Epidermal melanocyte (primary cell): ENCODE results near the gene CAMK2A.

Experiments
- DNase-seq: peaks from one replicate; pipeline ENCODE4 v3.0.0; 2011; ENCODE audit warnings: low spot score; ENCODE audit not compliant: insufficient read length

CAMK2A gene

GRCh38 chr5:150316320-150316719, 26.7 kb upstream of the CAMK2A start:
- no peak for DNase-seq

DNA sequence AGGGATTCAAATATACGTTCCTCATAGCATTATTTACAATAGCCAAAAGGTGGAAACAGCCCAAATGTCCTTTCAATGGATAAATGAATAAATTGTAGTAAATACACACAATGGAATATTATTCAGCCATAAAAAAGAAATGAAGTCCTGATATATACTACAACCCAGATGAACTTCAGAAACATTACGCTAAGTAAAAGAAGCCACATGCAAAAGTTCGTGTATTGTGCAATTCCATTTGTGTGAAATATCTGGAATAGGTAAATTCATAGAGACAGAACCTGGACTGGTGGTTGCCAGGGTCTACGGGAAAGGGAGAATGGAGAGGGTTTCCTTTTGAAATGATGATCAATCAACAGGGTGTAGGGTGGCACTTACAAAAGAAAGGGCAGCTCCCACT, 25.7 kb upstream of the CAMK2A start:
- peak; percentile 1 for DNase-seq

- DNase-seq = no peak
Observed at GRCh38 chr5:150313921-150314716, 24.5 kb upstream of the CAMK2A start.

- no peak for DNase-seq
Observed at GRCh38 chr5:150313501-150313900, 23.9 kb upstream of the CAMK2A start.

GRCh38 chr5:150312518-150312917, 22.9 kb upstream of the CAMK2A start:
- DNase-seq = no peak

- DNase-seq = no peak
Observed at GRCh38 chr5:150311015-150311692, 21.6 kb upstream of the CAMK2A start.

DNA sequence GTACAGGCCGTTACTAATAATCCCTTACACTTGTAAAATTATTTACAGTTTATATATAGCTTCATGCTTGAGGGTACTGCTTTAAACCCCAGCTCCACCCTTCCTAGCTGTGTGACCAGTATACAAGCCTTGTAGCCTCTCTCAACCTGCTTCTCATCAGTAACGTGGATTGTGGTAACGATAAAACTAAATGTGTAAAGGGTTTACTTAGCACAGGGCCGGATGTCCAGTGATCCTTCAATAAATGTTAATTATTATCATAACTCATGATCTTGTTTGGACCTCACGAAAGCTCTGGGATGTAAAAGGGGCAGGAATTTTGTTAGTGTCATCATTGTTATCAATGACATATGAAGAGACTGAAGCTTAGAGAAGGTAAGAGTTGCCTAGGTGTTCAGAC, 20.7 kb upstream of the CAMK2A start:
- DNase-seq = no peak

DNA sequence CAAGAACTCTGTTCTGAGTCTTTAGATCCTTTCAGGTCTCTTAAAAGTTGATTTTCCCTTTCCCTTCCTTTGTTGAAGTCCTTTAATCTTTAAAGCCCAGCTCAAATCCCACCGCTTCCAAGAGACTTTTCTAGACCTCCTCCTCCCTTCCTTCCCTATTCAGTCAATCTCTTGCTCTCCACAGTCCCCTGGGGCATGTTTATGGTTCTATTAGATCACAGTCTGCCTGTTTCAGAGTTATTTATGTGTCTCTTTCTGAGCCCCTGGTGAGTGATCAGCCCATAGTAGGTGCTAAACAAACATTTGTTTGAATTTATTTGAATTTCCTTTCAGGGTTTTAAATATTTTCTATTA, 20.3 kb upstream of the CAMK2A start:
- no peak for DNase-seq

- no peak for DNase-seq
Observed at GRCh38 chr5:150309101-150309885, 19.7 kb upstream of the CAMK2A start.

GRCh38 chr5:150307617-150308426, 18.2 kb upstream of the CAMK2A start:
- DNase-seq = peak; percentile 79

GRCh38 chr5:150306775-150307174, 17.2 kb upstream of the CAMK2A start:
- no peak for DNase-seq

DNA sequence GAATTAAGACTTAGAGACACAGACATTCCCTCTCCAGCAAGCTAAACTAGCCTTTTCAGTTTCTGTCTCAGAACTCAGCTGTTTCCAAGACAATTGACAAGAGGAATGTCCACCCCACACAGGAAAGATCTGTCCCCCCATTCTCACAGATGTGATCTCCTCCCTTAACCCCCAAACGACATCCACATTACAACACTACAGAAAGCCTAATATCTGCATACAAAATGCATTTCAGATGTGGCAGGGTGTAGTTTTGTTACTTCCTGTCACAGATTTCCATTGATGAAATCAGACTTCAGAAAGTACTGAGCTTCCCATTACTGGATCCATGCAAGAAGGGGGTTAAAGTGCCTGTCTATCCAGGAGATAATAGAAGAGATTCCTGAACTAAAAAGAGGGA, 16.0 kb upstream of the CAMK2A start:
- no peak for DNase-seq

DNA sequence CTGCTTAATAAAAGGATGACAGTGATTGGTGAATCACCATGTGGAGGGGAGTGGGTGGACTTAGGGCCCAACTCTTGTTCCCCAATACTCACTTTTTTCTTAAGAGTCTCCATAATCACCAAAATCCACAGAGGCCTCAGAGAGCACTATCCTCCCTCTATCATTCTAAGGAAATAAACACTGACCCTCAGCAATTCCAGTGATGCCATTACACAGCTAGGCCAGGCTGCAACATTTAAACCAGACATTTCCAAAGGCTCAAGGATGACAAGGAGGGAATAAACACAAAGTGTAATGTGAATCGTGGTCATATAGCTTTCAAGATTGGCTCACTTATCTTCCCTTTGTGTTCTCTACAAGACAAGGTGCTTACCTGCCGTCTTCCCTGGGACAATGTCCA, 15.5 kb upstream of the CAMK2A start:
- no peak for DNase-seq

GRCh38 chr5:150304481-150305081, 15.0 kb upstream of the CAMK2A start:
- no peak for DNase-seq

DNA sequence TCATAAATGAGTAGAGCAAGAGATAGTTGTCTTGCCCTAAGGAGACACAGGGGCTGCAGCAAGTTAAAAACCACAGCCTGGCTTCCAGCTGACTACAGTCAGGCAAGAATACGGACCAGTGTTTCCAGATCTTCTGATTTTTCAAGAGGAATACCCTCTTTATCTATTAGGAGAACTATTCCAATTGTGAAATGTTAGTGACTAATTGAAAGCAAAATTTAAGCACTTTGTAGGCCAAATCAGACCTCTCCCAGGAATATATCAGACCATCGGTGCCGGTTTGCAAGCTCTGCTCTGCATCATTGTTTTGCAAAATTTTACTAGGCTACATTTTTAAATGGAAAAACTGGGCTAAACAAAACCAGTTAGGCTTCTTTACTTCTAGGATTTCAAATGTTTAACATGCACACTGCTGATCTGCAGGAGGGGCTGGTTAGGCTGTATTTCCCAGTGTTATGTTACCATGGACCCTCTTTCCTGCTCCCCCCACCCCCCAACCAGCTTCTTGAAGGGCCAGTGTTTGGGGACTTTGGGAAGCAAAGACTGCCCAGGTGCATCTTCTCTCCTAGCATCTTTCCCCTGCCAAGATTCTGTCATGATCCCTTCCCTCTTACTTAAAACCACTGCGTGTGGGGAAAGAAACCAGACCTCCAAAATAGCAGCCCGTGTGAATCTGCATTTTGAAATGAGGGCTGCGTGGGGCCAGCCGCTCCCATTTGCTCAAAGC, 14.2 kb upstream of the CAMK2A start:
- no peak for DNase-seq

- DNase-seq = no peak
Observed at GRCh38 chr5:150303070-150303615, 13.6 kb upstream of the CAMK2A start.

DNA sequence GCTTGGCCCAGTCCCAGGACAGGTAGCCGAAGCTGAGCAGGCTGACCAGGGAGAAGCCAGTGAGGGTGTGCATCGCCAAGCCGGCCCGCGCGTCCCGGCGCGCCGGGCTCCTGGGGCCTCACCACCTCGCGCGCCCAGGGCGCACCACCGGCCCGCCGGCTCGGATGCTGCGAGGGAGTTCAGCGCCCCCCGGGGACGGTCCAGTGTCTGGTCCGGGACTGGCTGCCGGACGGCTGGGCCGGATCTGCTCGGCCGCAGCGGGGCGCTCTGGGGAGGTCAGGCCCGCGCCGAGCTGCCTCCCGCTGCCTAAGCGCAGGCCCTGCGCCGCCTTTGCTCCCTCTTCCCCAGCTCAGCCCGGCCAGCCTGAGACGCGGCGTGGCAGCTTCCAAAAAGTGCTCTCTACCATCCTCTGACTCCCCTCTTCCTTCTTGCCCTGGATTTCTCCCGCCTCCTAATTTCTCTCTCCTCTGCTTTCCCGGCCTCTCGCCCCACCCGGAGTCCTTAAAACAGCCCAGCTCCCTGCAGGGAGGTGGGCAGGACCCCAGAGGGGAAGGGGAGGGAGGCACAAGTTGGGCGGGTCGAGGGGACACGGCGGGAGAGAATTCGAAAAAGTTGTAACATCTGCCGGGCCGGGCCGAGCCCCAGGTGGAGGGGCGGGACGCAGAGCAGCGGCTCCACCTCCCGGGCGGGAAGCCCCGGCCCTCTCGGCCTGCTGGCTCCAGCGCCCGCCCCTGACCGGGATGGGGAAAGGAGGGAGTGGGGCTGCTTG, 12.9 kb upstream of the CAMK2A start, which contains the start of gene ARSI:
TSS of gene ARSI (minus strand) at position 605 of the 769 bp plus-strand sequence. CDS start at position 73, 532 bp downstream.
- DNase-seq = peak; percentile 52

GRCh38 chr5:150301901-150302300, 12.3 kb upstream of the CAMK2A start:
- DNase-seq = no peak

DNA sequence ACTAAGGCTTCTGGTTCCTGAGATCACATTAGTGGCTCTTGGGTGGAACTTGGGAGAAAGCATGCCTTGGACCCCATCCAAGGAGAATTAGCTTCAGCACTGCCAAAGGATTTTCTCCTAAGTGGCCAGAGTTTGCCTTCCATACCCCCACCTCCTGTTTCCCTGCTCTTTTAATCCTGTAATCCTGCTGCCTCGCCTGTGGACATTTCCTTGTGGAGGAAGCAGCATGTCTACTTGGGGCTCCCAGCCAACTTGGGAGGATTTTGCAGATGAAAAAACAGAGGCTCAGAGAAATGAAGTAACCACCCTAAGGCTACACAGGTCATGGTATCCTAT, 11.6 kb upstream of the CAMK2A start:
- DNase-seq = no peak
